T-helper 2 cell treated with Interferon-gamma antibody and Interleukin-4, amounts not matched to agents 5 μg/mL and 100 μg/mL, for 36 hours (primary cell): ENCODE results near the gene PRR36.
A peak's percentile ranks its signal among the peaks of the same experiment; 100 is the strongest.
"Not testable (repeated sequence)": the region's sequence is repeated elsewhere in the genome, so short reads cannot be mapped to it uniquely, and the experiment has no call there.

Experiments
- DNase-seq: peaks from one replicate; pipeline ENCODE4 v3.0.0; 2021; ENCODE audit warnings: low spot score
- H3K27ac Mint-ChIP-seq: one replicate; pipeline ENCODE4 v1.8.0; 2021; ENCODE audit warnings: mild to moderate bottlenecking, mixed read lengths
- H3K27me3 Mint-ChIP-seq: one replicate; pipeline ENCODE4 v1.8.0; 2021; ENCODE audit warnings: low read depth, mixed read lengths
- H3K36me3 Mint-ChIP-seq: one replicate; pipeline ENCODE4 v1.8.0; 2021; ENCODE audit warnings: low read depth, mixed read lengths
- H3K4me1 Mint-ChIP-seq: one replicate; pipeline ENCODE4 v1.8.0; 2021; ENCODE audit warnings: low read depth, mixed read lengths
- H3K4me3 Mint-ChIP-seq: one replicate; pipeline ENCODE4 v1.8.0; 2022; ENCODE audit warnings: mild to moderate bottlenecking, moderate library complexity, mixed read lengths
- H3K9me3 Mint-ChIP-seq: one replicate; pipeline ENCODE4 v1.8.0; 2021; ENCODE audit warnings: mixed read lengths

PRR36 gene

DNA sequence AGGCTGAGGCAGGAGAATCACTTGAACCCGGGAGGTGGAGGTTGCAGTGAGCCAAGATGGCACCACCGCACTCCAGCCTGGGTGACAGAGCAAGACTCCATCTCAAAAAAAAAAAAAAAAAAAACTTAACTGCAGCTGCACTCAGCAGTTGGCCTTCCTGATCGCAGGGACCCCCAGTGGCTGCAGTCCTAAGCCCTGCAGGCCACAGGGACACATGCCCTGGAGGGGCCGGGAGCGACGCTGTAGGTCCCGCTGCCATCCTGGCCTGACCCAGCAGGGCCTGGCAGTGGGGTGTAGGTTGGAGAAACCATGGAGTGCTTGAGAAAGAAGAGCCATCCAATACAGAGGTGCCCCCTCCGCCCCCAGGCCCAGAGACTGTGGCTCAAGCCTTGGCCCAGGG lies 15.1 kb downstream of the PRR36 start:
- H3K9me3 Mint-ChIP-seq = not testable (repeated sequence)

DNA sequence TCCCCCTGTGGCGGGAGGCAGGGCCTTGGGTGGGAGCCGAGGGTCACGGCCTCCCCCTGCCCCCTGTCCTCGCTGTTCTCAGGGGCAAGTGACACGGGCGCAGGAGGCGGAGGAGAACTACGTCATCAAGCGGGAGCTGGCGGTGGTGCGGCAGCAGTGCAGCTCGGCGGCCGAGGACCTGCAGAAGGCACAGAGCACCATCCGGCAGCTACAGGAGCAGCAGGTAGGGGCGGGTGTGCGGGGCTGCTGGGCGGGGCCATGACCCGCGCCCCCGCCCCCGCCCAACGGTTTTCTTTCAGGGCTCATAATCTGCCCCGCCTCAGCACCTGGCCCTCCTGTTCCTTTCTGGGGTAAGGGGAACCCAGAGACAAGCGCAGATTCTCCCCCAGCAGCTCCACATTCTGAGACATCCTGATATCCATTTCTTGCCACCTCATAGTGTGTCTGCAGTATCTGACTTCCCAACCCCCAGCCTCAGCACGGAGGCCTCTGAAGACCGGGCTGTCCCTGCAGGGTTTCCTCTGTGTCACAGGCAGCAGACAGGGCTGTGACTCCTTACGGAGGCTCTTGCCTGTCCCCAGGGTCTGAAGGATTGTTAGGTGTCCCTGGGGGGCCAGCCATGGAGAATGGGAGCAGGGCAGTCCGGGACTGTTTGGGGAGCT lies 15.9 kb downstream of the PRR36 start:
- H3K27ac Mint-ChIP-seq = no peak overlapping the region
- DNase-seq = no peak
- H3K4me1 Mint-ChIP-seq = no peaks in the 10 kb centered on the region
- no peaks in the 10 kb centered on the region for H3K9me3 Mint-ChIP-seq
- peaks cover 7% of the 10 kb centered on the region for H3K27me3 Mint-ChIP-seq
- no peaks in the 10 kb centered on the region for H3K36me3 Mint-ChIP-seq
- H3K4me3 Mint-ChIP-seq = no peak overlapping the region

More for the DNA sequence above, 15.1 kb downstream of the PRR36 start:
- H3K36me3 Mint-ChIP-seq, H3K27ac Mint-ChIP-seq, DNase-seq, H3K4me3 Mint-ChIP-seq, H3K4me1 Mint-ChIP-seq: not testable (repeated sequence)
- peaks cover 14% of the 10 kb centered on the region for H3K27me3 Mint-ChIP-seq

DNA sequence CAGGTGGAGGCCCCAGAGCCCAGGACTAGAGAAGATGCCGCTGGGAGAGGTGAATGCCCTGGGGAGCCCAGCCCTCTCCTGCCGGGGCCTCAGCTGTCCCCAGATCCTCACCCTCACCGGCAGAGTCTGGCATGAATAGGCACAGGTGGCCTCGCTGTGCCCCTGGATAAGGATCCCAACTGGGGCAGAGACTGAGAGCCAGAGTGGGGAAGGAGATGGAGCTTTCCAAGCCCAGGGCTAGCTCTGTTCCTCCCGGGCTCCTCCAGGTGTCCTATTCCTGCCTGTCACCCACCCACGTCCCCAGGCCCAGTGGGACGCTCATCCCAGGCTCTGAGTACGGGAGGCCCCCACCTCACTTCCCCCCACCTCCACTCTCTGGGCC lies 16.5 kb downstream of the PRR36 start:
- peaks cover 3% of the 10 kb centered on the region for H3K4me1 Mint-ChIP-seq
- H3K4me3 Mint-ChIP-seq = no peak overlapping the region
- no peak overlapping the region for H3K27ac Mint-ChIP-seq

DNA sequence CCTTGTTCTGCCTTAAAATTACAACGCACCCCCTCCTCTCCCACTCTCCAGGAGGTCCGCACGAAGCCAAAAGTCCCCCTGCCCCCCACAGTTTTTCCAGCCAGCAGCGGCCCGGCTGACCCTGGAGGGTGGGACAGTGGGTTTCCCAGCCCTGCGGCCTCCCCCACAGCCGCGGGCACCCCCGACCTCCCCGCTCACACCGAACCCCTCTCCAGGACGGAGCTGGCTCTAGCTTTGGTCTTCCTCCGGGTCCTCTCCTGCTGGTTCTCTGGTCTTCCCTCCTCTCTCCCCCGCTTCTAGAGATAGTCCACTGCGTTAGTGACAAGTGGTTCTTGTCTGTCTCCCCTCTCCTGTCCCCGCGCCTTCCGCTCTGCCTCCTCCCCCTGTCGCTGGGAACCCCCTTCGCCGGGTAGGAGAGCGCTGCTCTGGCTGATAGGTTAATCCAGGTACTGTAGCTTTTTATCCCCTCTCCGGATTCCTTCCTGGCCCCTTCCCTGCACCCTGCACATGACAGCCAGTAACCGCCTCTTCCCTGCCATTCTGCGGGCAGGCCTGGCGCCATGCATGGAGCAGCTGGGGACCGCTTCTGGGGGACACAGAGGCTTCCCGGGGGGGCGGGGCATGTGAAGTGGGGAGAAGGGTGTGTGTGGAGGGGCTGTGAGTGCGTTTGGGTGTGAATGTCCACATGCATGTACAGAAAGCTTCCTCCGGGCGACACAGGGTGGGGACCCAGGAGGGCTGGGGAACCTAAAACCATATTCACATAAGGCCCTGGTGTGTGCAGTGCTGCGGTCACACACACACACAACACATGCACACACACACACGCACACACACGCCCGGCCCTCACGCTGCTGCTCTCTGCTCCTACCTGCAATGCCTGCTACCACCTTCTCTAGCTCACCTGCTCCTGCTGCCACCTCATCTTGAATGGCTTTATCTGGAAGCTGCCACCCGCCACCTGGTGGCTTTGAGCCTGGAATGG lies 17.2 kb downstream of the PRR36 start:
- H3K36me3 Mint-ChIP-seq = no peaks in the 10 kb centered on the region
- peaks cover 3% of the 10 kb centered on the region for H3K4me1 Mint-ChIP-seq
- H3K9me3 Mint-ChIP-seq = no peaks in the 10 kb centered on the region
- no peak overlapping the region for H3K27ac Mint-ChIP-seq
- peaks cover 7% of the 10 kb centered on the region for H3K27me3 Mint-ChIP-seq
- no peak for DNase-seq
- H3K4me3 Mint-ChIP-seq = no peak overlapping the region

More for the DNA sequence above, 16.5 kb downstream of the PRR36 start:
- no peak for DNase-seq
- Mint-ChIP-seq H3K9me3 (no peaks in the 10 kb centered on the region), H3K36me3 (no peaks in the 10 kb centered on the region), H3K27me3 (peaks cover 7% of the 10 kb centered on the region)

DNA sequence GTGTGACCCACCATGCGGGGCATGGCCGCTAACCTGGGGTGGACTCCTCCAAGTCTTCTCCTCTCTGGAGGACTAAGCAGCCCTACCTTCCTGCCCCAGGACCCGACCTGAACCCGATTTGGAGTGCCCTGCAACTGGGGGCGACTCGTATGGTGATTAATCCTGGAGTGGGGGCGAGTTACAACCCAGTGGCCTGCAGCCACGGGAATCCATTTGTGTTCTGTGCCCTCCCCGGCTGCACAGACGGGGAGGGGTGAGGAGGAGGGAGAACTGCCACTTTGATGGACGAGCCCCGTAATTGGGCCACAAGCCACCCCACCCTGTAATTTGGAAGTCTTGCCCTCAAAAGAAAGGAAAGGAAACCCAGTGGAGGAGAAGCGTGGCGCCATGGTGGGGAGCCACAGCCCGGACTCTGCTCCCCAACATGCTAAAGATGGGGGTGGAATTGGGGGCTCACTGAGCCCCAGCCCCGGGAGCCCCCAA lies 18.0 kb downstream of the PRR36 start:
- Mint-ChIP-seq H3K36me3 (no peaks in the 10 kb centered on the region), H3K4me3 (no peak overlapping the region), H3K9me3 (no peaks in the 10 kb centered on the region), H3K27me3 (peaks cover 3% of the 10 kb centered on the region), H3K4me1 (peaks cover 3% of the 10 kb centered on the region), H3K27ac (no peak overlapping the region)
- DNase-seq = no peak

DNA sequence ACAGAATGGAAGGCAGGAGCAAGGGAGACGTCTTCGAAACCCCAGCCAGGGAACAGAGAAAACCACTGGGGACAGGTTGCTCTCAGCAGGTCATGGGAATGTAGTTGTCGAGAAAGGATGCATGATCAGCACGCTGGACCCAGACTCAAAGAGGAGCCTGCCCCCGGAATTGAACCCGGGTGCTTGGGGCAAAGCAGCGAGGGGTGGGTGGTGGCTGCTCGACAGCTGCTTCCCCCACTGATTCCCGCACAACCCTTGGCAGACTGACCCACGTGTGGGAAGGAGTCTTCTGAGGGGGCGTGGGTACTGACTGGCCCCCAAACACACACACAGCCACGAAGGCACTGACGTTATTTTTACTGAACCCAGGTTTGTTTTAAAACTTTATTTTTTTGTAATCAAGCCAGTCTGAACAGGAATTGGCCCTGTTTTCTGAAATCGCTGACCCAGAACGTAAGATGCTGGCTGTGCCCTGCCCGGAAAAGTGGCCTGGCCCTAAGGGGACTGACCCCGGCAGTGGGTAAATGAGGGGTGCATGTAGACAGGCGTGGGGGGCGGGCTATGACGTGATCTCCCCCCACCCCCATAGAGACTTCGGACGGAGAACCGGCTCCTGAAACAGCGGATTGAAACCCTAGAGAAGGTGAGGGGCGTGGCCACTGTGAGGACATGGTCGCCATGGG lies 18.6 kb downstream of the PRR36 start:
- no peak overlapping the region for H3K4me3 Mint-ChIP-seq
- no peak for DNase-seq
- no peaks in the 10 kb centered on the region for H3K36me3 Mint-ChIP-seq
- no peaks in the 10 kb centered on the region for H3K9me3 Mint-ChIP-seq
- H3K27ac Mint-ChIP-seq = no peak overlapping the region
- peaks cover 3% of the 10 kb centered on the region for H3K4me1 Mint-ChIP-seq
- H3K27me3 Mint-ChIP-seq = peaks cover 2% of the 10 kb centered on the region

DNA sequence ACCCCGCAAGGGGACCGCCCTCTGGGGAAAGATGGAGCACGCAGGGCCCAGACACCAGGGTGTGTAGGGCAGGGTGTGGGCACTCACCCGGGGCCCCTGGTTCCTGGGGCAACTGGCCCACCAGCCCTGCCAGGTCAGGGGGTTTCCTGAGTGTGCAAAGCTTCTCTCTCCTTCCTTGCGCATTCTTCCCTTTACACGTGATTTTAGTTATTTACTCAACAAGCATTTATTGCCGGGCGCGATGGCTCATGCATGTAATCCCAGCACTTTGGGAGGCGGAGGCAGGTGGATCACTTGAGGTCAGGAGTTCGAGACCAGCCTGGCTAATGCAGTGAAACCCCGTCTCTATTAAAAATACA lies 20.4 kb downstream of the PRR36 start:
- peaks cover 3% of the 10 kb centered on the region for H3K4me1 Mint-ChIP-seq
- no peak overlapping the region for H3K4me3 Mint-ChIP-seq
- no peaks in the 10 kb centered on the region for H3K36me3 Mint-ChIP-seq
- H3K27me3 Mint-ChIP-seq = no peaks in the 10 kb centered on the region
- no peaks in the 10 kb centered on the region for H3K9me3 Mint-ChIP-seq
- H3K27ac Mint-ChIP-seq = no peak overlapping the region
- no peak for DNase-seq

DNA sequence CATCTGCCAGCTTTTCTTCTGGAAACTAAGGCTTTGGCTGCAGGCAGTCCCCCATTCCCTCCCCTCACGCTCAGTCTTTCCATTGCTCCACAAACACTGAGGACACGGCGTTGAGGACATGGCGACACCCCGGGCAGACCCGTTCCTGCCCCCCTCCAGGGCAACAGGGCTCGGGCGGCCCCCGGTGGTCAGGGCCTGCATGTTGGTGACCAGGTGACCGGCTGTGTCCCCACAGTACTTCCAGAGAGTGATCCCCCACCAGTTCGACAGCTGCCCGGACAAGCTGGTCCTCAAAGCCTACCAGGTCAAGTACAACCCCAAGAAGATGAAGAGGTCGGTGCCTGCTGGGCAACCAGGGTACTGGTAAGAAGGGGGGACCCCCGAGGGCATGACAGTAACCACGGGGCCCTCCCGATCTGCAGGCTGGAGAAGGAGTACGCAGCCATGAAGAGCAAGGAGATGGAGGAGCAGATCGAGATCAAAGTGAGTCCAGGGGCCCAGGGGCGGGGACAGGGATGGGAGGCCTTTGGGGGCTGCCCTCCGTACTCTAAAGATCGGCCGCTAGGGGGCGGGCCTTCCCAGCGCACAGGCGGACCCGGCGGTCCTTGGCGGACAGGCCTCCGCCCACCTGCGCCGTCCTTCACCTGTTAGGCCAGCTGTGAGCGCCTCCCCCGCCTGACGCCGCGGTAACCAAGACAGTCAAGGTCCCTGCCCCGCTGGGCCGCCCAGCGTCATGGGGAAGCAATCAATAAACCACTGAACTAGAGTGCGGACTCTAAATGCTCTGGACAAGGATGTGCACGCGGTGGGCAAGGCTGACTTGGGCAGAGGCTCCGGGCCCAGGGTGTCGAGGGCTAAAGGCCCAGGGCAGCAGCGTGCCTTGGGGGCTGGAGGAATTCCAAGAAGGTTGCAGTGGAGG lies 21.1 kb downstream of the PRR36 start:
- no peaks in the 10 kb centered on the region for H3K9me3 Mint-ChIP-seq
- DNase-seq = peak; percentile 67
- no peaks in the 10 kb centered on the region for H3K36me3 Mint-ChIP-seq
- H3K4me3 Mint-ChIP-seq = no peak overlapping the region
- H3K27me3 Mint-ChIP-seq = no peaks in the 10 kb centered on the region
- peaks cover 3% of the 10 kb centered on the region for H3K4me1 Mint-ChIP-seq
- no peak overlapping the region for H3K27ac Mint-ChIP-seq

- Mint-ChIP-seq H3K27me3 (no peaks in the 10 kb centered on the region), H3K4me1 (peaks cover 3% of the 10 kb centered on the region), H3K27ac (no peak overlapping the region), H3K9me3 (no peaks in the 10 kb centered on the region), H3K4me3 (no peak overlapping the region), H3K36me3 (no peaks in the 10 kb centered on the region)
- no peak for DNase-seq
These were observed 22.3 kb downstream of the PRR36 start for GRCh38 chr19:7851623-7852500.

DNA sequence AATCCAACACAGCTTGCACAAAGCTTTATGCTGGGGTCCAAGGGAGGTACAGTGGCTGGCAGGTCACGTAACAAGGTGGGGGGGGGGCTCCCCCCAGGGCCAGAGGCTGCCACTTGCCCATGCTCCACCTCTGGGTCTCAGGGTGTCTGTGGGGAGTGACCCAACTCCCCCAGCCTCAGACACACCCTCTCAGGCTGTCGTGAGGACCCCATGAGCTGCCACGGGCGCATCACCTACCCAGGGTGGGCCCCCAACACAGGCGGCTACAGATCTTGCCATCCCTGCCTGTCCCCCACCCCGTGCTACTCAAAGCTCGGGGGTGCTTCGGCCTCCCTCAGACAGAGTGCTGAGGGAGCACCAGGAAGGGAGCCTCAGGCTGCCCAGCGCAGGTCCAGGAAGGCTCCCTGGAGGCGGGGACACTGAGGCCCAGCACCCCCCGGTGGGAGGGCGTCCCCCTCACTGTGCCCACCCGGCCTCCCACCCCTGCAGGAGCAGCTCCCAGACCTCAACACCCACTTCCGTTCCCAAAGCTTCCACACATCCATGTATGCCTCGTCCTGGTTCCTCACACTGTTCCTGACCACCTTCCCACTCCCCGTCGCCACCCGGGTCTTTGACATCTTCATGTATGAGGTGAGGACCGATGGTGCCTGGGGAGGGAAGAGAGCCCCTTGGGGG lies 23.1 kb downstream of the PRR36 start:
- no peak overlapping the region for H3K27ac Mint-ChIP-seq
- H3K27me3 Mint-ChIP-seq = no peaks in the 10 kb centered on the region
- no peak overlapping the region for H3K4me3 Mint-ChIP-seq
- DNase-seq = no peak
- no peaks in the 10 kb centered on the region for H3K9me3 Mint-ChIP-seq
- H3K36me3 Mint-ChIP-seq = no peaks in the 10 kb centered on the region
- H3K4me1 Mint-ChIP-seq = peaks cover 3% of the 10 kb centered on the region

DNA sequence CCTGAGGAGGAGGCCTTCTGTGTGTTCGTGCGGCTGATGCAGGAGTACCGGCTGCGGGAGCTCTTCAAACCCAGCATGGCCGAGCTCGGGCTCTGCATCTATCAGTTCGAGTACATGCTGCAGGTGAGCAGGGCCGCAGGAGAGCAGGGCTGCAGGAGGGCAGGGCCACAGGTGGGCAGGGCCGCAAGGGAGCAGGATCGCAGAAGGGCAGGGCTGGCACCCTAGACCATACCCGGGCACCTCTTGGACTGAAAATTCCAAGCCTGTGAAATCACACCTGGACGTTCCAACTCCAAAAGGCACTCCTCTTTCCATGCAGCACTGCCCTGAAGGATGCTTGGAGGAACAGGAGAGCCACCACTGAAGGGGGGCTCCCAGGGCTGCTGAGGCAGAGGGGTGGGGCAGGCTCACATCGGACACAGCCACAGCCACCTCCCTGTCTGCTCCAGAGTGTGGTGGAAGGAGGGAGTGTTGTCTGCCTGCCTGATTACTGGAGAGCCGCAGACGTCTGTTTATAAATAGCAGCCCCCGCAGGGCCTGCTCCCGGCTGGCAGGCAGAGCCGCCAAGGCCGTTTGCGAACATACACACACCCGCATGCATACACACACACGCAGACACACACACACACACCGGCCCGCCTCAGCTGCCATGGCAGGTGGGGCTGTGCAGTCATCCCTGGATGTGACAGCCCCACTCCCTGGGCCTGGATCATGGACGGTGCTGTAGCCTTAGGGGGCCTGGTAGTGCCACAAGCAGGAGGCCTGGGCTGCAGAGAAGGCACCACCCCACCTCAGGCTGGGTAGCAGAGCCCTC lies 24.0 kb downstream of the PRR36 start:
- no peaks in the 10 kb centered on the region for H3K9me3 Mint-ChIP-seq
- no peaks in the 10 kb centered on the region for H3K27me3 Mint-ChIP-seq
- H3K36me3 Mint-ChIP-seq = no peaks in the 10 kb centered on the region
- H3K4me3 Mint-ChIP-seq = no peak overlapping the region
- H3K27ac Mint-ChIP-seq = no peak overlapping the region
- peaks cover 3% of the 10 kb centered on the region for H3K4me1 Mint-ChIP-seq
- no peak for DNase-seq

DNA sequence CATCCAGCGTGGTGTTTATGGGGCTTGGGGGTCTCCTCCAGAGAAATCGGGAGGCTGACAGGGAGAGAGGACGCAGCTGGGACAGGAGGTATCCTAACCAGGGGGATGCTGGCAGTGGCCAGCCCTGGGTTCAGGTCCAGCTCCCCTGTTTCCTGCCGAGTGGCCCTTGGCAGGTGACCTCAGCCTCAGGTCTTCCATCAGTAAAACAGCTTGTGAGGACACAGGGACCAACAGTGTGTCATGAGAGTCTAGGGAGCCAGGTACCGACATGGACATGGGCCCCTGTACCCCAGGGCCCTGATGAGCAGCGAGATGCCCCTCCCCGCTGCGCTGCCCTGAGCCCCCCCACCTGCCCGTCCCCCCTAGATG lies 24.6 kb downstream of the PRR36 start:
- H3K36me3 Mint-ChIP-seq = no peaks in the 10 kb centered on the region

More for the DNA sequence above, 24.6 kb downstream of the PRR36 start:
- DNase-seq = no peak
- Mint-ChIP-seq H3K27ac (no peak overlapping the region), H3K4me1 (peaks cover 3% of the 10 kb centered on the region), H3K9me3 (no peaks in the 10 kb centered on the region), H3K27me3 (no peaks in the 10 kb centered on the region), H3K4me3 (no peak overlapping the region)
